LoVo (cell line): ENCODE measurements around the gene ATRAID.

Experiments
- DNase-seq: peaks from one replicate; pipeline ENCODE4 v3.0.0-alpha.2; 2016; ENCODE audit warnings: low spot score

ATRAID gene

GRCh38 chr2:27219091-27219490, 7.2 kb downstream of the ATRAID start:
- no peak for DNase-seq

GRCh38 chr2:27220091-27220490, 8.2 kb downstream of the ATRAID start:
- no peak for DNase-seq

- DNase-seq: no peak
Observed at GRCh38 chr2:27221166-27221565, 9.3 kb downstream of the ATRAID start.

- DNase-seq: no peak
Observed at GRCh38 chr2:27222407-27222806, 10.6 kb downstream of the ATRAID start.

GRCh38 chr2:27223416-27223815, 11.6 kb downstream of the ATRAID start:
- no peak for DNase-seq

- DNase-seq: no peak
Observed at GRCh38 chr2:27225526-27225925, 13.7 kb downstream of the ATRAID start.

GRCh38 chr2:27227501-27227900, 15.7 kb downstream of the ATRAID start:
- DNase-seq: no peak

- DNase-seq: no peak
Observed at GRCh38 chr2:27231921-27232320, 20.1 kb downstream of the ATRAID start.

GRCh38 chr2:27233341-27233740, 21.5 kb downstream of the ATRAID start:
- DNase-seq: no peak

- DNase-seq: no peak
Observed at GRCh38 chr2:27236136-27236535, 24.3 kb downstream of the ATRAID start.

- DNase-seq: no peak
Observed at GRCh38 chr2:27236626-27237025, 24.8 kb downstream of the ATRAID start.

- DNase-seq: no peak
Observed at GRCh38 chr2:27237341-27237945, 25.6 kb downstream of the ATRAID start.

GRCh38 chr2:27238976-27239375, 27.1 kb downstream of the ATRAID start:
- DNase-seq: no peak

- no peak for DNase-seq
Observed at GRCh38 chr2:27240406-27240805, 28.6 kb downstream of the ATRAID start.

GRCh38 chr2:27241761-27242613, 30.1 kb downstream of the ATRAID start:
- no peak for DNase-seq

- DNase-seq: no peak
Observed at GRCh38 chr2:27242614-27242951, 30.7 kb downstream of the ATRAID start.

- no peak for DNase-seq
Observed at GRCh38 chr2:27243391-27244130, 31.7 kb downstream of the ATRAID start.

GRCh38 chr2:27245116-27245515, 33.3 kb downstream of the ATRAID start:
- DNase-seq: no peak

GRCh38 chr2:27245626-27246025, 33.8 kb downstream of the ATRAID start:
- no peak for DNase-seq

- no peak for DNase-seq
Observed at GRCh38 chr2:27247893-27248292, 36.1 kb downstream of the ATRAID start.

- no peak for DNase-seq
Observed at GRCh38 chr2:27249159-27249890, 37.5 kb downstream of the ATRAID start.

- no peak for DNase-seq
Observed at GRCh38 chr2:27249891-27250651, 38.2 kb downstream of the ATRAID start.
